Ascending aorta (tissue), 2 donors: Measurements from ENCODE around the gene CACNA1E. TPM values are rescaled to one million over a fixed set of nuclear protein-coding genes. Genes with fewer than 3 reads are reported as not detected.

Source experiments
- DNase-seq, 2 donors: peaks; one replicate each; pipeline ENCODE4 v3.0.0-alpha.2; 2019; ENCODE audit warnings: low spot score in 2 of 2
- H3K27ac ChIP-seq, 2 donors: fragments of 200-600 bp; sonication (generic); one replicate each; pipeline ENCODE4 v1.5.1; 2016 to 2017; ENCODE audit warnings: mild to moderate bottlenecking in 1 of 2
- H3K27me3 ChIP-seq: fragments of 200-600 bp; sonication (generic); one replicate; pipeline ENCODE4 v1.5.1; 2017
- H3K36me3 ChIP-seq, 2 donors: fragments of 200-600 bp; sonication (generic); one replicate each; pipeline ENCODE4 v1.5.1; 2016
- H3K4me1 ChIP-seq, 2 donors: fragments of 200-600 bp; sonication (generic); one replicate each; pipeline ENCODE4 v1.5.1; 2016 to 2017; ENCODE audit warnings: mild to moderate bottlenecking in 1 of 2
- H3K4me3 ChIP-seq, 2 donors: fragments of 200-600 bp; sonication (generic); one replicate each; pipeline ENCODE4 v1.5.1; 2016 to 2017; ENCODE audit warnings: mild to moderate bottlenecking in 1 of 2
- H3K9me3 ChIP-seq, 2 donors: fragments of 200-600 bp; sonication (generic); one replicate each; pipeline ENCODE4 v1.5.1; 2016
- CTCF ChIP-seq, 3 experiments: fragments of 200-600 bp in 2 of 3; fragments of 450-650 bp in 1 of 3; sonication (generic) in 2 of 3; IDR thresholded peaks; one replicate each; pipeline ENCODE4 v1.5.1; 2016 to 2019; ENCODE audit warnings: antibody characterized with exemption in 3 of 3, mild to moderate bottlenecking in 1 of 3, moderate library complexity in 1 of 3
- intact Hi-C: fragments of 100-400 bp; cut with DNase I; formaldehyde crosslinking; loops from one replicate; pipeline ENCODE4 v1.15.1; 2023
- total RNA-seq: library from RNA; depleted of rRNA; stranded (reverse); fragments of >200 nt; gene quantifications from one replicate; pipeline ENCODE4 v1.1.0, GENCODE V29; 2016

CACNA1E gene
- total RNA-seq, 1 donor from 2014 or later, result not detected

GRCh38 chr1:181595234-181595633 is 111.9 kb downstream of the CACNA1E start:
- Histone ChIP-seq H3K4me1 (no peaks in the 10 kb centered on the region), H3K36me3 (no peaks in the 10 kb centered on the region), H3K27ac (no peak overlapping the region), H3K27me3 (no peaks in the 10 kb centered on the region), H3K9me3 (no peaks in the 10 kb centered on the region), H3K4me3 (no peak overlapping the region)
- TF ChIP-seq CTCF (IDR thresholded peaks at IDR 0.05), result no peak
- intact Hi-C loops, result no loop called here
- no peak for DNase-seq

DNA sequence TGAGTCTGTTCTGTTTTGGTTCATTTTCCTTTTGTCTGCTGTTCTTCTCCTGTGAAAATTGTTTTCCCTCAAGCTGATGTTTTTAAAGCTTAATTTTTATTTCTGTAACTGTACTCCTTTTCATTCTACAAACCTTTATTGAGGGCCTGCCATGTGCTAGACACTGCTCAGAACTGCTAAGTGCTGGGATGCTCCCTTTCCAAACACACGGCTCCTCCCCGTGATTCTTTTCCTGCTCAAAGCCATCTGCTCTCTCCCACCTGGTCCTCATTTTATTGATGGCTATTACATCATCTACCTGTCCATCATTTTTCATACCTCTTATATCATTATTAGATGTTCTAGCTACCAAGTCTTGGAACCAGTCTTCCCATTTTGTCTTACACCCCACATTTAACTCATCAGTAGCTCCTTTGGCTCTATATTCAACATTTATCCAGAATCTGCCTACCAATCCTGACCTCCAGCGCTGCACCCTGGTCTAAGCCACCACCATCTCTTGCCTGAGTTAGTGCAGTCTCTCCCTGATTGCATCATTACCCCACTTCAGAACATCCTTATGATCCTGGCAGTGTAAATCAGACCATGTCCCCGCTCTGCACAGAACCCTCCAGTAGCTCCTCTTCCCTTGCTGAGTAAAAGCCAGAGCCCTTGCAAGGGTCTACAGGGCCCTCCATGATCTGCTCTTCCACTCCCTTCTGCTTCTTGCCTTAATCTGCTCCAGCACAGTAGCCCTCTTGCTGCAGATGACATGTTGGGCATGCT is 118.1 kb downstream of the CACNA1E start:
- TF ChIP-seq CTCF (IDR thresholded peaks at IDR 0.05), result no peak
- Histone ChIP-seq H3K4me1 (no peaks in the 10 kb centered on the region), H3K9me3 (no peaks in the 10 kb centered on the region), H3K36me3 (no peaks in the 10 kb centered on the region), H3K27me3 (no peaks in the 10 kb centered on the region), H3K4me3 (no peak overlapping the region), H3K27ac (no peak overlapping the region)
- intact Hi-C loops, result no loop called here
- DNase-seq, result no peak

DNA sequence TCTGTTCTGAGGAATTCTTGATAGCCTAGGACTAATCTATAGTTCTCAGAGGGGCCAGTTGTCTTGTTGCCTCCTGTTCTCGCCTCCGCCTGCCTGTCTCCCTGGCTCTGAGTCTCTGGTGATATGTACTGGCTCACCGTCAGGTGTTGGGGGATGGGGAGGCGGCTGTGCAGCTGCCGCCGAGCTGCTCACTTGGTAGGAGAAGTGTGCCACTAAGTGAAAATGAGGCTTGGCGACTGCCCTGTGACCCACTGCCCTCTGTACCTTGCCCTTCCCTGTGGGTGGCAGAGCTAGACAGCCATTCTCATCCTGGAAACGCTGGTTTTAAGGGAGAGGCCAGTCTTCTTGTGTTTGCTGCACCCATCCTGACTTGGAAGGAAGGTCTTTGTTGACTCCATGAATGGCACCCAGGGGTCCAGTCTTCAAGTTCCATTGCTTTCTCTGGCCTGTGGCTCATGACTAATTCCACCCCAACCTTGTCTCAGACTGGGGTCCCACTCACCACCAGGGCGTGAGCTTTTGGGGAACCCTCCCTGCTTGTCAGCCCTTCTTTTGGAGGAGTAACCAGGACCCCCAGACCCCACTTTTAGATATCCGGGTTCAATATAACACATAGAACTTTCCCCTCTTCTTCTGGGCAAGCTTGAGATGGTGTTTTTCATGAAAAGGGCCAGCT is 120.6 kb downstream of the CACNA1E start:
- intact Hi-C loops, result no loop called here
- H3K27me3 ChIP-seq, result no peaks in the 10 kb centered on the region
- no peak for TF ChIP-seq CTCF (IDR thresholded peaks at IDR 0.05)

DNA sequence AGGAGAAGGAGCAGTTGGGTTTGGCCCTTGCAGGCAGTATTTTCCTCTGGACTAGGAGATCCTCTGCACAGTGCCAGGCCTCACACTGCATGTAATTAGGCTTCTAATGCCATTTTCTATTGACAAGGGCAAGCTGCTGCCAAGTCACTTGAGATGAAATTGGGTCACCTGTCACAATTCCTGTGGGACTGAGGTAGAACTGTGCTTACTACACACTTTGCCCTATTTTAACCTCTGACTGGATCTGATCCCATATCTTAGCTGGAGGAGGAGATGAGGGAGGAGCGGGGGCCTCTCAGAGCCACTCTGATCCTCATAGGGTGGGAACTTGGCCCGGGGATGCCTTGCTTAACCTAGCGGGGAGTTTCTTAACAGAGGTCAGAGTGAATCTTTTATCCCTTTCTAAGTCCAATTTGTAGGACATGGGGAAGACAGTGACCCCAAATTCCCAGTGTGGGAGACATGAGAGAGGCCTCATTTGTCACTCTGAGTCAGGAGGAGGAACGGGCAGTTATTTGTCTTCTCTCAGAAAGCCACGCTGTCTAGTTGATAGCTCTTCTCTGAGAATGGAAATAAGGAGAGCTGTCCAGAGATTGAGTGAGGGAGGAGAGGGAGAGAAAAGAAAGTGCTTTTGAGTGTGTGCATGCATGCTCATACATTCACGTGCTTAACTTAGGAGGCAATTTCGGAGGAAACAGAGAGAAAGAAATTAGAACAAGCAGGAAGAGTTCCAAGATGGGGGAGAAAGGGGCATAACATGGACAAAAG is 121.3 kb downstream of the CACNA1E start:
- Histone ChIP-seq H3K27me3 (no peaks in the 10 kb centered on the region), H3K9me3 (no peaks in the 10 kb centered on the region), H3K4me3 (no peak overlapping the region)

More for the DNA sequence above, 120.6 kb downstream of the CACNA1E start:
- H3K4me1 ChIP-seq, result no peaks in the 10 kb centered on the region
- no peak for DNase-seq
- no peak overlapping the region for H3K27ac ChIP-seq
- no peaks in the 10 kb centered on the region for H3K36me3 ChIP-seq
- no peaks in the 10 kb centered on the region for H3K9me3 ChIP-seq
- H3K4me3 ChIP-seq, result no peak overlapping the region

GRCh38 chr1:181607524-181607923 is 124.2 kb downstream of the CACNA1E start:
- DNase-seq, result no peak

More for the DNA sequence above, 121.3 kb downstream of the CACNA1E start:
- intact Hi-C loops, result no loop called here
- no peak for TF ChIP-seq CTCF (IDR thresholded peaks at IDR 0.05)
- no peaks in the 10 kb centered on the region for H3K4me1 ChIP-seq
- no peak for DNase-seq
- no peaks in the 10 kb centered on the region for H3K36me3 ChIP-seq
- no peak overlapping the region for H3K27ac ChIP-seq

More at GRCh38 chr1:181607524-181607923, 124.2 kb downstream of the CACNA1E start:
- intact Hi-C loops, result no loop called here
- TF ChIP-seq CTCF (IDR thresholded peaks at IDR 0.05), result no peak
- Histone ChIP-seq H3K36me3 (no peaks in the 10 kb centered on the region), H3K9me3 (no peaks in the 10 kb centered on the region), H3K27ac (no peak overlapping the region), H3K4me1 (no peaks in the 10 kb centered on the region), H3K27me3 (no peaks in the 10 kb centered on the region), H3K4me3 (no peak overlapping the region)
